MCF 10A (cell line): Measurements from ENCODE around the gene AGTPBP1. TPM values are rescaled to one million over a fixed set of nuclear protein-coding genes. Genes with fewer than 3 reads are reported as not detected.

ENCODE experiments used
- BruUV-seq: library from RNA; stranded (reverse); fragments of 400-500 nt; replicated peaks from 2 replicates; lab custom pipeline; 2021; lab: Mats Ljungman, UMichigan
- CTCF ChIA-PET: fragments of 300-600 bp; sonication (Branson Sonifier 250); formaldehyde crosslinking; extraction: SDS; loops from one replicate; lab custom pipeline; 2021; ENCODE audit warnings: antibody characterized with exemption, inconsistent platforms; lab: Yijun Ruan, JAX
- POLR2A ChIA-PET: fragments of 300-600, 350-650 bp; sonication (Branson Sonifier 250); formaldehyde crosslinking; extraction: SDS; loops from one replicate; lab custom pipeline; 2020; ENCODE audit warnings: antibody characterized with exemption, inconsistent platforms; lab: Yijun Ruan, JAX
- DNase-seq: peaks from one replicate; pipeline ENCODE4 v3.0.0-alpha.2; 2018; ENCODE audit not compliant: unreplicated experiment
- H3K27ac Mint-ChIP-seq: one replicate; pipeline ENCODE4 v1.8.0; 2022; ENCODE audit warnings: mild to moderate bottlenecking, low read depth, mixed read lengths; ENCODE audit not compliant: unreplicated experiment
- H3K27me3 Mint-ChIP-seq: one replicate; pipeline ENCODE4 v1.8.0; 2022; ENCODE audit warnings: mixed read lengths; ENCODE audit not compliant: insufficient read depth, unreplicated experiment
- H3K36me3 Mint-ChIP-seq: one replicate; pipeline ENCODE4 v1.8.0; 2022; ENCODE audit warnings: mild to moderate bottlenecking, moderate library complexity, mixed read lengths; ENCODE audit not compliant: insufficient read depth, unreplicated experiment
- H3K4me1 Mint-ChIP-seq: one replicate; pipeline ENCODE4 v1.8.0; 2022; ENCODE audit warnings: mixed read lengths; ENCODE audit not compliant: insufficient read depth, unreplicated experiment
- H3K4me3 Mint-ChIP-seq: one replicate; pipeline ENCODE4 v1.8.0; 2022; ENCODE audit warnings: mild to moderate bottlenecking, moderate library complexity, mixed read lengths; ENCODE audit not compliant: unreplicated experiment
- H3K9me3 Mint-ChIP-seq: one replicate; pipeline ENCODE4 v1.8.0; 2022; ENCODE audit warnings: mixed read lengths; ENCODE audit not compliant: unreplicated experiment
- CTCF ChIP-seq: fragments of 200-600 bp; IDR thresholded peaks from one replicate; pipeline ENCODE4 v1.8.0; 2022; ENCODE audit warnings: antibody characterized with exemption, mild to moderate bottlenecking; ENCODE audit not compliant: unreplicated experiment
- intact Hi-C: fragments of 100-400 bp; cut with micrococcal nuclease; formaldehyde crosslinking; loops from 2 replicates; pipeline ENCODE4 v1.14.1; 2022
- total RNA-seq: library from RNA; stranded (reverse); gene quantifications from 2 replicates; pipeline ENCODE4 v1.2.3, GENCODE V29; 2022

Gene AGTPBP1
- total RNA-seq, 1 experiment from 2014 or later, result 27.2 TPM

GRCh38 chr9:85688361-85688760 is 53.4 kb downstream of the AGTPBP1 start:
- Mint-ChIP-seq H3K36me3 (no peaks in the 10 kb centered on the region), H3K27ac (no peak overlapping the region), H3K9me3 (peaks cover 8% of the 10 kb centered on the region), H3K27me3 (no peaks in the 10 kb centered on the region), H3K4me1 (no peaks in the 10 kb centered on the region), H3K4me3 (no peak overlapping the region)
- ChIA-PET POLR2A (interaction anchor here (0.6 kb wide), 1 partner anchor 980 kb away, joined by 4 read pairs; no protein-coding TSS in a partner anchor), CTCF (interaction anchor here (1.3 kb wide), 2 partner anchors 8 to 10 kb away, joined by 3 to 4 read pairs; no protein-coding TSS in a partner anchor)
- intact Hi-C loops, result no loop called here
- BruUV-seq, result no TSS peak
- TF ChIP-seq CTCF, result no peak
- no peak for DNase-seq

- Mint-ChIP-seq H3K27ac (no peak overlapping the region), H3K9me3 (peaks cover 8% of the 10 kb centered on the region), H3K36me3 (peaks cover 7% of the 10 kb centered on the region), H3K27me3 (no peaks in the 10 kb centered on the region), H3K4me3 (no peak overlapping the region), H3K4me1 (no peaks in the 10 kb centered on the region)
- intact Hi-C loops, result no loop called here
- BruUV-seq, result no TSS peak
- ChIA-PET CTCF (interaction anchor here (1.5 kb wide), 1 partner anchor 13 kb away, joined by 5 read pairs; no protein-coding TSS in a partner anchor), POLR2A (no interaction called here)
- no peak for DNase-seq
- no peak for TF ChIP-seq CTCF
Observed at GRCh38 chr9:85685081-85685480, 56.7 kb downstream of the AGTPBP1 start.

GRCh38 chr9:85676790-85677189 is 65.0 kb downstream of the AGTPBP1 start:
- intact Hi-C loops, result no loop called here
- POLR2A ChIA-PET, result no interaction called here
- CTCF ChIA-PET, result no interaction called here
- Mint-ChIP-seq H3K27me3 (no peaks in the 10 kb centered on the region), H3K4me1 (no peaks in the 10 kb centered on the region), H3K9me3 (no peaks in the 10 kb centered on the region), H3K36me3 (peaks cover 18% of the 10 kb centered on the region), H3K4me3 (no peak overlapping the region), H3K27ac (no peak overlapping the region)
- no peak for DNase-seq
- no TSS peak for BruUV-seq
- TF ChIP-seq CTCF, result no peak

- ChIA-PET CTCF (interaction anchor here (1.0 kb wide), 1 partner anchor 31 kb away, joined by 5 read pairs; no protein-coding TSS in a partner anchor), POLR2A (interaction anchor here (0.9 kb wide), 1 partner anchor 62 kb away, joined by 3 read pairs; no protein-coding TSS in a partner anchor)
- H3K27me3 Mint-ChIP-seq, result no peaks in the 10 kb centered on the region
- H3K27ac Mint-ChIP-seq, result no peak overlapping the region
- no peak for TF ChIP-seq CTCF
- H3K4me1 Mint-ChIP-seq, result no peaks in the 10 kb centered on the region
- no peak for DNase-seq
- intact Hi-C loops, result no loop called here
- peaks cover 10% of the 10 kb centered on the region for H3K36me3 Mint-ChIP-seq
- H3K9me3 Mint-ChIP-seq, result no peaks in the 10 kb centered on the region
- no peak overlapping the region for H3K4me3 Mint-ChIP-seq
- BruUV-seq, result no TSS peak
Observed at GRCh38 chr9:85667374-85667773, 74.4 kb downstream of the AGTPBP1 start.
